Esophagus muscularis mucosa (tissue), 4 donors: Measurements from ENCODE around the gene SCARF1. TPM values are rescaled to one million over a fixed set of nuclear protein-coding genes. Genes with fewer than 3 reads are reported as not detected.

Experiments used
- DNase-seq: peaks from one replicate; pipeline ENCODE4 v3.0.0-alpha.2; 2017; ENCODE audit errors: extremely low spot score
- H3K27ac ChIP-seq, 4 donors: fragments of 200-600 bp; sonication (generic); replicated peaks in 1 of 4; 1 replicate in 3 of 4; 2 replicates in 1 of 4; pipeline ENCODE4 v1.5.1; 2016 to 2019; ENCODE audit warnings: mild to moderate bottlenecking in 1 of 4
- H3K27me3 ChIP-seq, 4 donors: fragments of 200-600 bp; sonication (generic); one replicate each; pipeline versions ENCODE4 v1.5.1 to v1.6.0; 2016 to 2019
- H3K36me3 ChIP-seq, 4 donors: fragments of 200-600 bp; sonication (generic); one replicate each; pipeline ENCODE4 v1.5.1; 2016 to 2019
- H3K4me1 ChIP-seq, 4 donors: fragments of 200-600 bp; sonication (generic); one replicate each; pipeline ENCODE4 v1.5.1; 2016 to 2019
- H3K4me3 ChIP-seq, 4 donors: fragments of 200-600 bp; sonication (generic); 1 replicate in 2 of 4; 2 replicates in 2 of 4; pipeline ENCODE4 v1.5.1; 2016 to 2019; ENCODE audit warnings: mild to moderate bottlenecking in 4 of 4, moderate library complexity in 1 of 4
- H3K9me3 ChIP-seq, 4 donors: fragments of 200-600 bp; sonication (generic); 1 replicate in 3 of 4; 2 replicates in 1 of 4; pipeline ENCODE4 v1.5.1; 2016 to 2019
- EP300 ChIP-seq: sonication (generic); formaldehyde crosslinking; IDR thresholded peaks from one replicate; pipeline ENCODE4 v1.6.1; 2017; ENCODE audit warnings: antibody characterized with exemption
- POLR2A ChIP-seq: fragments of 450-650 bp; IDR thresholded peaks from one replicate; pipeline ENCODE4 v1.6.1; 2017; ENCODE audit warnings: antibody characterized with exemption, moderate library complexity, mild to moderate bottlenecking, low read depth
- POLR2AphosphoS5 ChIP-seq, 2 donors: sonication (generic); formaldehyde crosslinking; IDR thresholded peaks; one replicate each; pipeline ENCODE4 v1.6.1; 2017; ENCODE audit warnings: antibody characterized with exemption in 2 of 2
- WGBS: methylation state at CpG from one replicate; pipeline ENCODE4 v1.1.5; 2018; 5-methylcytosine and 5-hydroxymethylcytosine counted together
- intact Hi-C: fragments of 100-400 bp; cut with DNase I; formaldehyde crosslinking; loops from one replicate; pipeline ENCODE4 v1.15.1; 2023
- total RNA-seq, 4 donors: library from RNA; depleted of rRNA; stranded (reverse); fragments of >200 nt; gene quantifications; one replicate each; pipeline versions ENCODE4 v1.1.0 to v1.2.1, GENCODE V29; 2016
- TF ChIP-seq, protein P1 (sequence below), 3 experiments: fragments of 200-600 bp in 2 of 3; fragments of 450-650 bp in 1 of 3; sonication (generic) in 2 of 3; IDR thresholded peaks; one replicate each; pipeline ENCODE4 v1.5.1; 2017 to 2019; ENCODE audit warnings: antibody characterized with exemption in 3 of 3, mild to moderate bottlenecking in 2 of 3, moderate library complexity in 1 of 3

The SCARF1 gene
- total RNA-seq, 4 donors from 2014 or later = 6.2 to 19.8 (median 12.8) TPM

DNA sequence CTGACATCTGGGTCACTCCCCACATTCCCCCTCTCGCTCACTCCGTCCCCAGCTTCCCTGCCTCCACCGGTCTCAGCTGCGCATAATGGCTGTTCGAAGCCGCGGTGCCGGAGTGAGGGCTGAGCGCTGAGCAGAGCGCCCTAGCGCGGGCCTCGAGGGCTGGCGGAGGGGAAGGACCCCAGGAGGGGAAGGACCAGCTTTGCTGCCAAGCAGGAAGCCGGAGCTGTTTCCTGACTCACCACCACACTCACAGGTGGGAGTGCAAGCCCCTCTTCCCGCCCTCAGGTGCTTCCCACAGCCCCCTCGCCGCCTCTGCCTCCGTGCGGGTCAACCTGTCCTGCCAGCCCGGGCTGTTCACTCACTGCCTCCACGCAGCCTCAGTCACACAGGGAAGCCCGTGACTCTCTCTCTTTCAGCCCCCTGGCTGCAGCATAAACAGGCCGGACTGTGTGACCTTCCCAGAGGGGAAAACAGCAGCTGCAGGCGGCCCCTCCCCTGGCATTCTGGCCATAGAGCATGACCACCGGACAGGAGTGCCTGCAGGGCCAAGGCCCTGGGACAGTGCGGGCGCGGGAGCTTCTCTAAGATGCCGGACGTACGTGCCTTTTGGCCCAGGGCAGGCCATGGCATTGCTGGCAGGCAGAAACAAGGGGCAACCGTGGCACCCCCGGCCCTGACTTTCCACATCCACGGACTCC is 40.6 kb downstream of the SCARF1 start:
- Histone ChIP-seq H3K36me3 (peaks cover 0 to 6% (median 2%) of the 10 kb centered on the region in 4 donors), H3K27ac (no peak overlapping the region), H3K9me3 (no peaks in the 10 kb centered on the region), H3K4me3 (no peak overlapping the region), H3K27me3 (no peaks in the 10 kb centered on the region), H3K4me1 (peaks cover 0 to 23% (median 16%) of the 10 kb centered on the region in 4 donors)
- DNase-seq = no peak
- WGBS = 75% methylated on average over 10 of the region's 35 CpGs
- no peak for TF ChIP-seq POLR2A
- no peak for TF ChIP-seq EP300
- TF ChIP-seq, protein P1, sequence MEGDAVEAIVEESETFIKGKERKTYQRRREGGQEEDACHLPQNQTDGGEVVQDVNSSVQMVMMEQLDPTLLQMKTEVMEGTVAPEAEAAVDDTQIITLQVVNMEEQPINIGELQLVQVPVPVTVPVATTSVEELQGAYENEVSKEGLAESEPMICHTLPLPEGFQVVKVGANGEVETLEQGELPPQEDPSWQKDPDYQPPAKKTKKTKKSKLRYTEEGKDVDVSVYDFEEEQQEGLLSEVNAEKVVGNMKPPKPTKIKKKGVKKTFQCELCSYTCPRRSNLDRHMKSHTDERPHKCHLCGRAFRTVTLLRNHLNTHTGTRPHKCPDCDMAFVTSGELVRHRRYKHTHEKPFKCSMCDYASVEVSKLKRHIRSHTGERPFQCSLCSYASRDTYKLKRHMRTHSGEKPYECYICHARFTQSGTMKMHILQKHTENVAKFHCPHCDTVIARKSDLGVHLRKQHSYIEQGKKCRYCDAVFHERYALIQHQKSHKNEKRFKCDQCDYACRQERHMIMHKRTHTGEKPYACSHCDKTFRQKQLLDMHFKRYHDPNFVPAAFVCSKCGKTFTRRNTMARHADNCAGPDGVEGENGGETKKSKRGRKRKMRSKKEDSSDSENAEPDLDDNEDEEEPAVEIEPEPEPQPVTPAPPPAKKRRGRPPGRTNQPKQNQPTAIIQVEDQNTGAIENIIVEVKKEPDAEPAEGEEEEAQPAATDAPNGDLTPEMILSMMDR (IDR thresholded peaks at IDR 0.05) = no peak
- no peak for TF ChIP-seq POLR2AphosphoS5 (IDR thresholded peaks at IDR 0.05)
- intact Hi-C loops = no loop called here

DNA sequence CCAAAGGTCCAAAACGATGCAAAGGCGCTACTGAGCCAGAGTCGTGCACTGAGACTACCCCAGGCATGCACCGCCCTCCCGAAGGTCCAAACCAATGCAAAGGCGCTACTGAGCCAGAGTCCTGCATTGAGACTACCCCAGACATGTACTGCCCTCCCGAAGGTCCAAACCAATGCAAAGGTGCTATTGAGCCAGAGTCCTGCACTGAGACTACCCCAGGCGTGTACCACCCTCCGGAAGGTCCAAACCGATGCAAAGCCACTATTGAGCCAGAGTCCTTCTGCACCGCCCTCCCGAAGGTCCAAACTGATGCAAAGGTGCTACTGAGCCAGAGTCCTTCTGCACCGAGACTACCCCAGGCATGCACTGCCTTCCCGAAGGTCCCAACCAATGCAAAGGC is 44.0 kb downstream of the SCARF1 start:
- no peak overlapping the region for H3K27ac ChIP-seq
- peaks cover 0 to 6% (median 2%) of the 10 kb centered on the region in 4 donors for H3K36me3 ChIP-seq
- DNase-seq = no peak
- WGBS = 97% methylated on average over 14 of the region's 14 CpGs
- H3K27me3 ChIP-seq = no peaks in the 10 kb centered on the region
- H3K4me3 ChIP-seq = no peak overlapping the region
- intact Hi-C loops = no loop called here
- H3K9me3 ChIP-seq = no peaks in the 10 kb centered on the region
- peaks cover 0 to 9% (median 8%) of the 10 kb centered on the region in 4 donors for H3K4me1 ChIP-seq
- TF ChIP-seq, protein P1 (IDR thresholded peaks at IDR 0.05) = no peak
- no peak for TF ChIP-seq EP300
- TF ChIP-seq POLR2AphosphoS5 (IDR thresholded peaks at IDR 0.05) = no peak
- no peak for TF ChIP-seq POLR2A

DNA sequence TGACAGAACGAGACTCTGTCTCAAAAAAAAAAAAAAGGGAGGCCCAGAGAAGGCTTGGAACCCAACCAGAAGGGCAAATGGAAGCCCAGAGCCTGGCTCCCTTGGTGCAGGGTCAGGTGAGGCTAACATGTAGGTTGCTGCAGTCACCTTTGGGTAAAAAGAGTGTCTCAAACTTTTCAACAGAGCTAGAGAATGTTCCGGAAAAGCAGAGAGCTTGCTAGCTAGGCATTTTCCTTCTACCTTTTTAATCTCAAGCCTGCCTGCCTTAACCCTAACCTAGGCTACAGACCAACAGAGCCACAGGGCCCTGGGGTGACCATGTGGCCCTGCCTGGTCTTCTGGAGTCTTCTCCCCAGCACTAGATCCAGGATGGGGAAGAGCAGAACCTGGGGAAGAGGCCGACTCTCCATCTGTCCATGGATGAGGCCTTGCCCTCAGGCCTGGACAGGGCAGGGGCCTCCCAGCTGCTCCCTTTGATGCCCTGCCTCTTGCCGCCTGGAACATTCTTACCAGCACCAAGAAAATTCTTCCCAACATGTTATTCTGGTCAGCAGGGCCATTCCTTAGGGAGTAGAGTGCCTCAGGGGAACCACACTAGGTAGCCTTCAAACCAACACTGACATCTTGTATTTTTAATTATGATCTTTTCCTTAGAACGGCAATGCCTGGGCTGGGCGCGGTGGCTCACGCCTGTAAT is 47.0 kb downstream of the SCARF1 start:
- DNase-seq = no peak
- H3K36me3 ChIP-seq = peaks cover 0 to 6% (median 2%) of the 10 kb centered on the region in 4 donors
- no peak overlapping the region for H3K4me3 ChIP-seq
- TF ChIP-seq, protein P1 (IDR thresholded peaks at IDR 0.05) = no peak
- no peak for TF ChIP-seq POLR2AphosphoS5 (IDR thresholded peaks at IDR 0.05)
- WGBS = 95% methylated on average over 8 of the region's 8 CpGs
- H3K9me3 ChIP-seq = no peaks in the 10 kb centered on the region
- no peak overlapping the region for H3K27ac ChIP-seq
- intact Hi-C loops = no loop called here
- H3K4me1 ChIP-seq = no peaks in the 10 kb centered on the region
- no peaks in the 10 kb centered on the region for H3K27me3 ChIP-seq

DNA sequence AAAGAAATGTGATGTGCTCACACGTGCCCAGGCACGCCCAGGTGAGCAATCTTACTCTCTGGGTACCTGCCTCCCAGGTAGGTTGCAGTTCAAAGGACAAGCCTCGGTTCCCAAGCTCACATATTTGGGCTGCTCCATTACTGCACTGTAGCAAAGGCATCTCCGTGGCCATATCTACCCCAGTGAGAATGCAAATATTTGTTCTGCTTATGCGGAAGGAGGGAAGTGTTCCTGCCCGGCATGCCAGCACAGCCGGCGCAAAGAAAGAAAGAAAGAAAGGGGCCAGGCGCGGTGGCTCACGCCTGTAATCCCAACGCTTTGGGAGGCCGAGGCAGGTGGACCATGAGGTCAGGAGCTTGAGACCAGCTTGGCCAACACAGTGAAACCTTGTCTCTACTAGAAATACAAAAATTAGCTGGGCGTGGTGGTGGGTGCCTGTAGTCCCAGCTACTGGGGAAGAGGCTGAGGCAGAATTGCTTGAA is 47.6 kb downstream of the SCARF1 start:
- peaks cover 0 to 11% (median 2%) of the 10 kb centered on the region in 4 donors for H3K36me3 ChIP-seq
- H3K4me1 ChIP-seq = no peaks in the 10 kb centered on the region
- H3K27ac ChIP-seq = no peak overlapping the region
- no peaks in the 10 kb centered on the region for H3K9me3 ChIP-seq
- 95% methylated on average over 14 of the region's 14 CpGs for WGBS
- H3K4me3 ChIP-seq = no peak overlapping the region
- DNase-seq = no peak
- intact Hi-C loops = no loop called here
- no peak for TF ChIP-seq EP300
- no peak for TF ChIP-seq POLR2AphosphoS5 (IDR thresholded peaks at IDR 0.05)
- no peak for TF ChIP-seq POLR2A
- TF ChIP-seq, protein P1 (IDR thresholded peaks at IDR 0.05) = no peak
- no peaks in the 10 kb centered on the region for H3K27me3 ChIP-seq
